HL-60/S4 (cell line): ENCODE results near the gene DBNDD1.
"Not testable (repeated sequence)": the region's sequence is repeated elsewhere in the genome, so short reads cannot be mapped to it uniquely, and the experiment has no call there.

Source experiments
- in situ Hi-C: fragments of 300-500 bp; cut with MboI; formaldehyde crosslinking; loops from 2 replicates; pipeline ENCODE4 v1.14.3; 2022; ENCODE audit warnings: low sequenced_read_pairs

Gene DBNDD1, protein sequence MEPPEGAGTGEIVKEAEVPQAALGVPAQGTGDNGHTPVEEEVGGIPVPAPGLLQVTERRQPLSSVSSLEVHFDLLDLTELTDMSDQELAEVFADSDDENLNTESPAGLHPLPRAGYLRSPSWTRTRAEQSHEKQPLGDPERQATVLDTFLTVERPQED

DNA sequence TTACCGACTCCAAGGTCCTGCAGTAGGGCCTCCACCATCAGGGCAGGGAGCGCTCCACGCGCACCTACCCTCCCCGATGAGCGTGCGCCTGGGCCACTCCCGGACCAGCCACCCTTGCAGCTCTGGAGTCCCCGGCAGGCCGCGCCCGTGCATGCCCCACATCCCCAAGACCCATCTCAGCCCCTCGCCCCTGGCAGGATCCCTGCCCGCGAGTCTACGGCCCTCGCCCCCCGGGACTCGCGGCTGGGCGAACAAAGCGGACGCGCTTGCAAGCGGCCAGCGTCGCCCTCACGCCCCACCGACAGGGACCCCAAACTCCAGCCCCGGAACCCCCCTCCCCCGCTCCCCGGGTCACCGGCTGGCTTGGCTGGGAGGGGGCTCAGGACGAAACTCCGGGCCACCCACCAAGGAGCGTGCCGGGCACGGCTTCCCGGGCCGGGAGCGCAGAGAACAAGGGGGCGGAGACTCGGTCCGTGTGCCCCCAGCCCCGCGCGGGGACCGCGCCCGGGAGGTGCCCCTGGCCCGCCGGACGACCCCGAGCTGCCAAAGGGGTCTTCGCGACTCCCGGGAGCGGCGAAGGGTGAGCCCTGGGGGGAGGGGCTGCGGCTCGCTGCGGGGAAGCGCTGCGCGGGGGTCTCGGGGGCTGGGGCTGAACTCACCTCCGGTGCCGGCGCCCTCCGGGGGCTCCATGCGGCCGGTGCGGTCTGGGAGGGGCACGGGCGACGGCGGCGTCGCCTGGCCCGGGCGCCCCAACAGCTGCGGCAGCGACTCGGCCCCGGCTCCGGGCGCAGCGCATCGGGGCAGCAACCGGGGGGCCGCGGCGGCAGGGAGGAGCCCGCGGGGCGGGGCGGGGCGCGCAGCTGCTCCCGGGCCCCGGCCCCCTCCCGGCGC is at the start of gene DBNDD1:
TSS of gene DBNDD1 (minus strand) at position 805 of the 891 bp plus-strand sequence. CDS start at position 690, 115 bp downstream.
- in situ Hi-C loops, result no loop called here

DNA sequence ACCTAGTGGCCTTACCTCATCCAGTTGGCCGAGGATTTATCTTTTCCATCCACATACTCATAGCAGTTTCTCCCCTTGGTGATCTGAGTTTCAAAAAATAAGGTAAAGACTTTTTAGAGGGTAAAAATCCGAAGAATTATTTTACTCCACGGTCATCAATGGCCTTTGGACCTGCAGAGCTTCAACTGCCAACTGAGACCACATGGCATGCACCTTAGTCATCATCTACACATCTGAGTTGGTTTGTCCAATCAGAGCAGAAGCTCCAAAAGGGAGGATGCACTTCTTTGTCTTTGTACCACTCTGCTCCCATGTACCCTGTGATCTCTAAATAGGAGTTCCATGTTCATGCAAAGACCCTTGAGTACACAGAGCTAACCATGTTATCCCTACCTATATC is 42.2 kb upstream of the DBNDD1 start:
- in situ Hi-C loops, result no loop called here

GRCh38 chr16:90057738-90058173 is 38.5 kb upstream of the DBNDD1 start:
- in situ Hi-C loops, result no loop called here

- in situ Hi-C loops, result not testable (repeated sequence)
These were observed 37.3 kb upstream of the DBNDD1 start for GRCh38 chr16:90056521-90056920.

DNA sequence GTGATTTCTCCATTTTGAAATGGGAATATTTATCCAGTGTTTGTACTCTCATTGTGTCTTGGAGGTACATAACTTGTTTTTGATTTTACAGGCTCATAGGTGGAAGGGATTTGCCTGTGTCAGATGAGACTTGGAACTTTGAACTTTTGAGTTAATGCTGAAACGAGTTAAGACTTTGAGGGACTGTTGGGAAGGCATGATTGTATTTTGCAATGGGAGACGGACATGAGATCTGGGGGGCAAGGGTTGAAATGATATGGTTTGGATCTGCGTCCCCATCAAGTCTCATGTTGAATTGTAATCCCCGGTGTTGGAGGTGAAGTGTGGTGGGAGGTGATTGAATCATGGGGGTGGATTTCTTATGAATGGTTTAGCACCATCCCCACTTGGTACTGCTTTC is 36.1 kb upstream of the DBNDD1 start:
- in situ Hi-C loops, result no loop called here

DNA sequence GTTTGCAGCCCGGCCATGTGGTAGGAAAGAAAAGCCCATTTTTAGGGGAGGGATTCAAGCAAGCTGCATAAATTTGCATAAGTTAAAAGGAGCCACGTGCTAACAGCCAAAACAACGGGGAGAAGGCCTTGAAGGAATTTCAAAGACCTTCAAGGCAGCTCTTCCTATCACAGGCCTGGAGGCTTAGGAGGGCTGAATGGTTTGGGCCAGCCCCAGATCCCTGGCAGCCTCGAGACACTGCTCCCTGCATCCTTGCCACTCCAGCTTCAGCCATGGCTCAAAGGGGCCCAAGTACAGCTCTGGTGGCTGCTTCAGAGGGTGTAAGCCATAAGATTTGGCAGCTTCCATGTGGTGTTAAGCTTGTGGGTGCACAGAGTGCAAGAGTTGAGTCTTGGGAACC is 35.3 kb upstream of the DBNDD1 start:
- in situ Hi-C loops, result no loop called here

DNA sequence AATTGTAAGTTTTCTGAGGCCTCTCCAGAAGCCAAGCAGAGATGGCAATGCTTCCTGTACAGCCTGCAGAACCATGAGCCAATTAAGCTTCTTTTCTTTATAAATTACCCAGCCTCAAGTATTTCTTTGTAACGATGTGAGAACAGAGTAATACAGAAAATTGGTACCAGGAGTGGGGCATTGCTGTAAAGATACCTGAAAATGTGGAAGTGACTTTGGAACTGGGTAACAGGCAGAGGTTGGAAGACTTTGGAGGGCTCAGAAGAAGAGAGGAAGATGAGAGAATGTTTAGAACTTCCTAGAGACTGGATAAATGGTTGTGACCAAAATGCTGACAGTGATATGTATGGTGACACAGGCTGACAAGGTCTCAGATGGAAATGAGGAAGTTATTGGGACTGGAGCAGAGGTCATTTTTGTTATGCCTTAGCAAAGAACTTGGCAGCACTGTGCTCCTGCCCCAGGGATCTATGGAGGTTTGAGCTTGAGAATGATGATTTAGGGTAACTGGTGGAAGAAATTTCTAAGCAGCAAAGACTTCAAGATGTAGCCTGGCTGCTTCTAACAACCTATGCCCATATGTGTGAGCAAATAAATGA is 34.7 kb upstream of the DBNDD1 start:
- in situ Hi-C loops, result no loop called here

- in situ Hi-C loops, result no loop called here
These were observed 31.7 kb upstream of the DBNDD1 start for GRCh38 chr16:90050969-90051368.

GRCh38 chr16:90048737-90049330 is 29.6 kb upstream of the DBNDD1 start:
- in situ Hi-C loops, result no loop called here

DNA sequence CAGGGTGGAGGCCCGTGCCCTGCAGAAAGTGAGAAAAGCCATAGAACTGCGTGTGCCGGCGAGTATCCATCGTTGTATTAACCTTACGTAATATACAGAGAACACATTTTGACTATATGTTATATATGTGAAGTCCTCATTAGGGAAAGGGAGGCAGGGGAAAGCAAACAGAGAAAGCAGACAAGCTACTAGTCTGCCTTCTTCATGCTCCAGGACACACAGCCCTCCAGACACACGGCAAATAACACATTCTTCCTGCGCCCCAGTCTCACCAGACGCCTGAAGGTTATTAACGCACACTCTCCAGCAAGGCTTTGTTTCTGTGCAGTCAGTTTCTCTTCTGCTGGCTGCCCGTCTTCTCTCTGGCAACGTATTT is 29.1 kb upstream of the DBNDD1 start:
- in situ Hi-C loops, result no loop called here

- in situ Hi-C loops, result no loop called here
These were observed 28.6 kb upstream of the DBNDD1 start for GRCh38 chr16:90047714-90048346.

DNA sequence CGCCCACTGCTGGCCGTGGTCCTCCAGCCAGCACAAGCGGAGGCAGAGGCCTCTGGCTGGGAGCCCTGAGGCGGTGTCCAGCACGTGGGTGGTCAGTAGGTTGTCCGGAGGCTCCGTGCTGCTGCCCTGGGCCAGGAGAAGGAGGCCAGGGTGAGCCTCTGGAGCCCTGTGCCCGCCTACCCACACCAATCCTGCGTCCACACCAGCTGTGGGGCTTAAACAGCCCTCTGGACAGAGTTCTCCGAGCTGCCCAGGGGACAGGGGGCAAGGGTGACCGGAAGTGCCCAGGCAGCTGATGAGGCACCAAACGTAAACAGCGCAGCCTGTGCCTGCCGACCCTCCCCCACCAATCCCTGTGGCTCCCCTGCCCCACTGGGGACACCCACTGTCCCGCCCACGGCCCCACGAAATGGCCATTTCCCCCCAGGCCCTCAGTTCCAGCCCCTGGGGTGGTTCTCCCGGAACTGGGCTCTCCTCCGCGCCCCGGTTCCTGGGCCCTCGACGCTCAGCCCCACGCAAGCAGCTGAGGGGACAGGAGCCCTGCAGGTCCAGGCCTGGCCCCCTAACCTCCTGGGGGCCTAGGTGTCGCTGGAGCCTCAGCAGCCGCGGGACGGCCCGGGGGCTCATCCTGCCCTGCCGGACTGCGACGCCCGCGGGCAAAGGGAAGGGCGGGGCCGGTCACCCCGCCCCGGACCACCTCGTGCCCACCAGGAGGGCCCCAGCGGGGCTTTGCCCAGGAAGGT is 27.9 kb upstream of the DBNDD1 start:
- in situ Hi-C loops, result no loop called here

- in situ Hi-C loops, result no loop called here
These were observed 27.1 kb upstream of the DBNDD1 start for GRCh38 chr16:90046122-90046970.

GRCh38 chr16:90044111-90044551 is 24.9 kb upstream of the DBNDD1 start:
- in situ Hi-C loops, result no loop called here

GRCh38 chr16:90043526-90043925 is 24.3 kb upstream of the DBNDD1 start:
- in situ Hi-C loops, result no loop called here

- in situ Hi-C loops, result no loop called here
These were observed 23.8 kb upstream of the DBNDD1 start for GRCh38 chr16:90042946-90043514.

DNA sequence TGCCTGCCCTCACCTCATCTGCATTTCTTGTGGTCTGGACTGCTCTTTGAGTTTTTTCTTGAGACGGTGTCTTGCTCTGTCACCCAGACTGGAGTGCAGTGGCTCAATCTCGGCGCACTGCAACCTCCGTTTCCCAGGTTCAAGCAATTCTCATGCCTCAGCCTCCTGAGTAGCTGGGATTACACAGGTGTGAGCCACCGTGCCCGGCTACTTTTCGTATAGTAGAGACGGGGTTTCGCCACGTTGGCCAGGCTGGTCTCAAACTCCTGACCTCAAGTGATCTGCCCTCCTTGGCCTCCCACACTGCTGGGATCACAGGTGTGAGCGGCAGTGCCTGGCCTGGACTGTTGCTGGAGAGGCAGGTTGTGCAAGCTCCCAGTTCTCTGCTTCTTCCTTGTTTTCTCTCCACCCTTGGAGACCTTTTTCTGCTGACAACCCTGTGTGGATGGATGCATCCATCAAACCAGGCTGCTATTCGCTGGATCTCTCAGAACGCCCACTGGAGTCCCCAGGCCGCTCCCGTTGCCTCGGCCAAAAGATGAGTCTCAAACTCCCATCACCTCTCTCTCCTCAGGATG is 22.7 kb upstream of the DBNDD1 start:
- in situ Hi-C loops, result no loop called here

DNA sequence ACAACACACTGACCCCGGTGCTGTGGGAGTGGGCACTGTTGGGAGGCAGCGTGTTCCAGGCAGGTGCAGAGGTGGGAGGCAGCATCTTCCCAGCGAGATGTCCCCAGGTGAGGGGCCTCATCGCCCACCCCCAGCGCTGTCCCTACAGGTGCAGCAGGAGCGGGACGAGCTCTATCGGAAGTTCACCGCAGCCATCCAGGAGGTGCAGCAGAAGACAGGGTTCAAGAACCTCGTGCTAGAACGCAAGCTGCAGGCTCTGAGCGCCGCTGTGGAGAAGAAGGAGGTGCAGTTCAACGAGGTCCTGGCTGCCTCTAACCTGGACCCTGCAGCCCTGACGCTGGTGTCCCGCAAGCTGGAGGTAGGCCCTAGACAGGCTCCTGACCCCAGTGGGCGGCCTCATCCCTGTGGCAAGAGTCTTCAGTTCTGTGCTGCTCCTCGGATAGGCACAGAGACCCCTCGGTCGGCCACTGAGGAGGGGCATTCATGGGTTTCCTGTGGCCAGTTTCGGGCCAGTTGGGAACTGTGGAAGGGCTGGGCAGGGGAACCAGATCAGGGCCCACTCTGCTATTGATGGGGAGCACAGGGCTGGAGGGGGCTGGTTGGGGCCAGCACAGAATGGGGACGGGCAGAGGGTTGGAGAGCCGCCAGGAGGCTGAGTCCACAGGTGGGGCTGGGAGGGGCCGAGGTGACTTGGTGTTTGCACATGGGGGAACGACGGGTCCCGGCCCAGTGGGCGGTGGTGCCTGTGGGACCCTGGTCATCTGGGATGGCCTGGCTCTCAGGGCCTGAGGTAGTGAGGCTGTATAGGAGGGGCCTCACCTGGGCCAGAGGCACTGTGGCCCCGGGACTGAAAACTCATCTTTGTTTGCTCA is 21.1 kb upstream of the DBNDD1 start:
- in situ Hi-C loops, result no loop called here
